Liver (tissue), 9 donors: ENCODE data around the gene PLEKHF1. TPM values are rescaled to one million over a fixed set of nuclear protein-coding genes. Genes with fewer than 3 reads are reported as not detected.
"Not testable (repeated sequence)": the region's sequence is repeated elsewhere in the genome, so short reads cannot be mapped to it uniquely, and the experiment has no call there.

Source experiments
- DNase-seq: peaks from one replicate; pipeline ENCODE4 v3.0.0-alpha.2; 2017; ENCODE audit warnings: low spot score
- H3K27ac ChIP-seq, 2 donors: one replicate each; pipeline ENCODE4 v1.7.0; 2013; ENCODE audit warnings: inconsistent platforms in 2 of 2, low read length in 2 of 2, control low read depth in 1 of 2, low read depth in 1 of 2, mild to moderate bottlenecking in 1 of 2
- H3K27me3 ChIP-seq, 4 donors: one replicate each; pipeline versions ENCODE4 v1.6.1 to v1.7.0; 2013; ENCODE audit warnings: low read length in 3 of 4, inconsistent platforms in 1 of 4, mild to moderate bottlenecking in 1 of 4, moderate library complexity in 1 of 4; ENCODE audit not compliant: control insufficient read depth in 4 of 4, insufficient read depth in 4 of 4
- H3K36me3 ChIP-seq, 4 donors: one replicate each; pipeline versions ENCODE4 v1.6.1 to v1.7.0; 2013; ENCODE audit warnings: low read length in 3 of 4, mild to moderate bottlenecking in 3 of 4, low read depth in 1 of 4, moderate library complexity in 1 of 4; ENCODE audit not compliant: control insufficient read depth in 4 of 4, insufficient read depth in 3 of 4
- H3K4me1 ChIP-seq, 4 donors: one replicate each; pipeline versions ENCODE4 v1.6.1 to v1.7.0; 2013; ENCODE audit warnings: low read length in 3 of 4, mild to moderate bottlenecking in 3 of 4, moderate library complexity in 1 of 4; ENCODE audit not compliant: control insufficient read depth in 4 of 4, insufficient read depth in 4 of 4
- H3K4me3 ChIP-seq, 3 donors: one replicate each; pipeline versions ENCODE4 v1.6.1 to v1.7.0; 2013; ENCODE audit warnings: low read length in 3 of 3, control low read depth in 1 of 3, low read depth in 1 of 3, mild to moderate bottlenecking in 1 of 3
- H3K9ac ChIP-seq, 2 donors: one replicate each; pipeline ENCODE4 v1.7.0; 2013; ENCODE audit warnings: low read length in 2 of 2, mild to moderate bottlenecking in 2 of 2, moderate library complexity in 2 of 2, control low read depth in 1 of 2, low read depth in 1 of 2
- H3K9me3 ChIP-seq, 4 donors: one replicate each; pipeline versions ENCODE4 v1.6.1 to v1.7.0; 2013; ENCODE audit warnings: low read length in 3 of 4; ENCODE audit not compliant: control insufficient read depth in 4 of 4
- FOXA1 ChIP-seq: IDR thresholded peaks from 2 replicates; pipeline ENCODE4 v1.6.1; 2016; ENCODE audit warnings: antibody characterized with exemption
- HNF4A ChIP-seq, 2 donors: conservative IDR thresholded peaks; 2 replicates each; pipeline ENCODE4 v1.6.1; 2016; ENCODE audit warnings: antibody characterized with exemption in 2 of 2, mild to moderate bottlenecking in 2 of 2
- RAD21 ChIP-seq, 2 donors: IDR thresholded peaks; 2 replicates each; pipeline ENCODE4 v1.6.1; 2016; ENCODE audit warnings: antibody characterized with exemption in 2 of 2, mild to moderate bottlenecking in 2 of 2
- SP1 ChIP-seq: IDR thresholded peaks from 2 replicates; pipeline ENCODE4 v1.6.1; 2018; ENCODE audit warnings: antibody characterized with exemption, mild to moderate bottlenecking
- TAF1 ChIP-seq: conservative IDR thresholded peaks from 2 replicates; pipeline ENCODE4 v1.6.1; 2016; ENCODE audit warnings: antibody characterized with exemption, mild to moderate bottlenecking
- ZBTB33 ChIP-seq: IDR thresholded peaks from 2 replicates; pipeline ENCODE4 v1.6.1; 2016; ENCODE audit warnings: antibody characterized with exemption
- WGBS: extraction: QIAGEN DNeasy Blood & Tissue Kit; methylation state at CpG from one replicate; pipeline ENCODE4 v1.1.7; 2013; 5-methylcytosine and 5-hydroxymethylcytosine counted together
- polyA plus RNA-seq, 2 donors: library from polyadenylated mRNA; stranded (reverse) in 1 of 2; unstranded in 1 of 2; fragments of 200-250 nt in 1 of 2; fragments of >200 nt in 1 of 2; fragmentation: Nextera tagmentation in 1 of 2; extraction: Ambion mirVana in 1 of 2; gene quantifications; one replicate each; pipeline versions ENCODE4 v1.2.1 to v1.2.3, GENCODE V29; 2013 to 2015
- total RNA-seq, 2 donors: library from RNA; depleted of rRNA; stranded (reverse); fragments of >200 nt; gene quantifications; one replicate each; pipeline ENCODE4 v1.2.3, GENCODE V29; 2014
- TF ChIP-seq, protein P1 (sequence below): IDR thresholded peaks from 2 replicates; pipeline ENCODE4 v1.6.1; 2016; ENCODE audit warnings: antibody characterized with exemption
- donor health status: healthy.
- donor health status: healthy.
- donor health status: healthy.
- donor health status: healthy.
- donor health status: healthy.

Gene PLEKHF1
- total and polyA plus RNA-seq, 4 donors = 2.9 to 15.1 (median 8.9) TPM

DNA sequence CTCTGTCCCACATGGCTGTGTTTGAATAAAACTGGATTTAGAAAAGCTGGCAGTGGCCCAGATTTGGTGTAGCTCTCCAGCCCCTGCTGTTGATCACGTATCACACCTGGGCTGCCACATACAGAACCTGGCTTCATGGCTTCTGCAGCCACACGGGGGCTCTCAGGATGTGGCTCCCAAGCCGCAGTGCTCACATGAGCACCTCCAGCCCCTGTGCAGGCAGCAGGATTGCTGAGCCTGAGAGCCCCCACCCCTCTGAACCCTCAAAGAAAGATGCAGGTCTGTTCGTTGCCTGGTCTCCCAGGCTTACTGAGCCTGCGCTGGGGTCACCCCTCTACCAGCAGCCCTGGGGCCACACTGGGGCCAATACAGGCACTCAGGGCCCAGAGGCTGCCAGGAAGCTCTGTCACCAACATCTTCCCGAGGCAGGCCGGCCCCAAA is 2.7 kb downstream of the PLEKHF1 start (continued):
- TF ChIP-seq TAF1 = no peak

DNA sequence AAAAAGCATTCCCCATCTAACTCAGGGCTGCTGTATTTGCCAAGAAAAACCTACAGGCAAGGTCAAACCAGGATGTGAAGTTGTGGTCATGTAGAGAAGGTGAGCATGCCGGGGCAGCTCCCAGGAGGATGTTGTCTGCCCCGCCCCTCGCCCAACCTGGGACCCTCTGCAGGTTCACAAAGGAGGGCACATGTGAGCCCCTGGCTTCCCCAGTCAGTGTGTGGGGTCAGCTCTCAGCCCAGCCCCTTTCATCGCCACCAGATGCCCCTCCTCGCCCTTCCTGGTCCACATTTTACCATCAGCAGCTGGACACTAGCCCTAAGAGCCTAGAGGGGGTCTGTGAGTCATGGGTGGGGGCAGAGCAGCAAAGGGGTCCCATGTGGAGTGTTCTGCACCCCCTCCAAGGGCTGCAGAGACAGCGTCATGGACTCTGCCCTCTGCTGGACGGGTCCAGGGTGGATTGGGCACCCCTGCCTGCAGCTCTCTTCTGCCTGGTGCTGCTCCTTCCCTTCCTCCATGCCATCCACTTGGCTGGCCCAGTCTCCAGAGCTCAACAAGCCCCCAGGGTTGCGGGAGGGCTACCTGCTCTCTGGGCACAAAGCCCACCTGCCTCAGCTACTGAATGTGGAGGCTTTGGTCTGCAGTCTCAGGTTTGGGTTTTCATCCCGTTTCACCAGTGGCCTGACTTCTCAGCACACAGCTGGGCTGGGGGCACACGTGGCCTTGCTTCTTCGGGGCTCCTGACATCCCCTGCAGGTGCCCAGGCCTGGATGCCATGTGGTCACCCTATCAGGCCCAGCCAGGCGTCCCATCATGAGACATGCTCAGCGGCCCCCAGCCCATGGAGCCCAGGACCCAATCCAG is 3.7 kb downstream of the PLEKHF1 start:
- TF ChIP-seq HNF4A (conservative IDR thresholded peaks at IDR 0.05) (peak; percentile 23 to 45), FOXA1 (no peak), RAD21 (IDR thresholded peaks at IDR 0.05) (peak in 1 of 2 donors; percentile 10)
- H3K27me3 ChIP-seq = no peaks in the 10 kb centered on the region
- DNase-seq = no peak
- WGBS = 79% methylated on average over 13 of the region's 13 CpGs
- no peak overlapping the region for H3K9ac ChIP-seq
- peaks cover 0 to 3% (median under 1%) of the 10 kb centered on the region in 4 donors for H3K36me3 ChIP-seq
- peaks cover 18 to 64% (median 43%) of the 10 kb centered on the region in 4 donors for H3K4me1 ChIP-seq
- no peak overlapping the region for H3K4me3 ChIP-seq
- no peak overlapping the region for H3K27ac ChIP-seq
- no peaks in the 10 kb centered on the region for H3K9me3 ChIP-seq

DNA sequence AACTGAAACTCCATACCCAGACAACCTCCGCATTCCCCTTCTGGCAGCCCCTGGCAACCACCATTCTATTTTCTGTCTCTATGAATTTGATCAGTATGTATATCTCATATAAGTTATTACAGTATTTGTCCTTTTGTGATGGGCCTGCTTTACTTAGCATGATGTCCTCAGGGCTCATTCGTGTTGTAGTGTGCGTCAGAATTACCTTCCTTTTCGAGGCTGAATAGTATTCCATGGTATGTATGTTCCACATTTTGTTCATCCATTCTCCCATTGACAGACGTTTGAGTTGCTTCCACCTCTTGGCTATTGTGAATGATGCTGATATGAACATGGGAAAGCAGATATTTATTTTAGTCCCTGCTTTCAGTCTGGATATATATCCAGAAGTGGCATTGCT is 5.0 kb downstream of the PLEKHF1 start:
- no peak for TF ChIP-seq SP1
- TF ChIP-seq, protein P1, sequence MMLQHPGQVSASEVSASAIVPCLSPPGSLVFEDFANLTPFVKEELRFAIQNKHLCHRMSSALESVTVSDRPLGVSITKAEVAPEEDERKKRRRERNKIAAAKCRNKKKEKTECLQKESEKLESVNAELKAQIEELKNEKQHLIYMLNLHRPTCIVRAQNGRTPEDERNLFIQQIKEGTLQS = no peak
- no peak for TF ChIP-seq ZBTB33
- no peak for TF ChIP-seq TAF1
- H3K36me3 ChIP-seq = peaks cover 2 to 14% (median 8%) of the 10 kb centered on the region in 4 donors
- H3K4me1 ChIP-seq = peaks cover 21 to 66% (median 54%) of the 10 kb centered on the region in 4 donors
- no peak for DNase-seq
- no peaks in the 10 kb centered on the region for H3K27me3 ChIP-seq
- no peaks in the 10 kb centered on the region for H3K9me3 ChIP-seq
- no peak overlapping the region for H3K27ac ChIP-seq
- H3K4me3 ChIP-seq = no peak overlapping the region
- no peak overlapping the region for H3K9ac ChIP-seq
- WGBS = 96% methylated on average over 5 of the region's 5 CpGs

GRCh38 chr19:29671026-29671392 is 5.7 kb downstream of the PLEKHF1 start:
- WGBS = 75% methylated on average over 6 of the region's 6 CpGs
- H3K9ac ChIP-seq, DNase-seq, H3K9me3 ChIP-seq, H3K27me3 ChIP-seq, H3K4me3 ChIP-seq: not testable (repeated sequence)
- Histone ChIP-seq H3K27ac (peak overlapping the region; percentile 14 to 62), H3K4me1 (peaks cover 29 to 70% (median 58%) of the 10 kb centered on the region in 4 donors), H3K36me3 (peaks cover 2 to 14% (median 9%) of the 10 kb centered on the region in 4 donors)
